HCEC 1CT (cell line): ENCODE results near the gene NCK1.

Experiments used
- DNase-seq: peaks from one replicate; pipeline ENCODE4 v3.0.0-alpha.2; 2017

The NCK1 gene

GRCh38 chr3:136910697-136911096 is 48.7 kb downstream of the NCK1 start:
- DNase-seq, result no peak

GRCh38 chr3:136913168-136913567 is 51.2 kb downstream of the NCK1 start:
- no peak for DNase-seq

- DNase-seq, result no peak
Observed at GRCh38 chr3:136914739-136915138, 52.7 kb downstream of the NCK1 start.

GRCh38 chr3:136916223-136916622 is 54.2 kb downstream of the NCK1 start:
- DNase-seq, result no peak

- DNase-seq, result no peak
Observed at GRCh38 chr3:136919799-136920580, 58.0 kb downstream of the NCK1 start.

- DNase-seq, result no peak
Observed at GRCh38 chr3:136920904-136921611, 59.0 kb downstream of the NCK1 start.

GRCh38 chr3:136925425-136926190 is 63.6 kb downstream of the NCK1 start:
- no peak for DNase-seq

- no peak for DNase-seq
Observed at GRCh38 chr3:136928240-136928639, 66.2 kb downstream of the NCK1 start.

GRCh38 chr3:136929977-136930670 is 68.1 kb downstream of the NCK1 start:
- DNase-seq, result peak; percentile 57

GRCh38 chr3:136931606-136932005 is 69.6 kb downstream of the NCK1 start:
- no peak for DNase-seq

GRCh38 chr3:136932523-136932922 is 70.5 kb downstream of the NCK1 start:
- no peak for DNase-seq

GRCh38 chr3:136932978-136933772 is 71.2 kb downstream of the NCK1 start:
- DNase-seq, result no peak

GRCh38 chr3:136937175-136937574 is 75.2 kb downstream of the NCK1 start:
- DNase-seq, result no peak

GRCh38 chr3:136937851-136938250 is 75.8 kb downstream of the NCK1 start:
- DNase-seq, result no peak

GRCh38 chr3:136938334-136938733 is 76.3 kb downstream of the NCK1 start:
- peak; percentile 71 for DNase-seq

- DNase-seq, result no peak
Observed at GRCh38 chr3:136939489-136939888, 77.5 kb downstream of the NCK1 start.

- DNase-seq, result no peak
Observed at GRCh38 chr3:136942803-136943202, 80.8 kb downstream of the NCK1 start.

- DNase-seq, result no peak
Observed at GRCh38 chr3:136943436-136943835, 81.4 kb downstream of the NCK1 start.

- DNase-seq, result no peak
Observed at GRCh38 chr3:136946978-136947377, 85.0 kb downstream of the NCK1 start.

GRCh38 chr3:136947477-136947876 is 85.5 kb downstream of the NCK1 start:
- no peak for DNase-seq

- no peak for DNase-seq
Observed at GRCh38 chr3:136949146-136949545, 87.1 kb downstream of the NCK1 start.

GRCh38 chr3:136949708-136950107 is 87.7 kb downstream of the NCK1 start:
- DNase-seq, result peak; percentile 39
